ENCODE data around the gene SPCS1. TPM values are rescaled to one million over a fixed set of nuclear protein-coding genes. Genes with fewer than 3 reads are reported as not detected.

The SPCS1 gene
- total RNA-seq, 1 experiment from 2014 or later, result 81.1 TPM

- H3K4me3 ChIP-seq (ENCODE audit: low read depth, low read length, poor library complexity, severe bottlenecking), result peak overlapping the region; percentile 85
- intact Hi-C loops (cut with micrococcal nuclease; ENCODE audit: unreplicated experiment), result no loop called here
- no peak for TF ChIP-seq CTCF (conservative IDR thresholded peaks at IDR 0.05; ENCODE audit: low read depth, low read length)
- no peak for TF ChIP-seq EZH2 (IDR thresholded peaks at IDR 0.05; ENCODE audit: borderline replicate concordance, low read depth, low read length, poor library complexity, severe bottlenecking)
- H3K9me3 ChIP-seq (ENCODE audit: low read depth, low read length, poor library complexity, severe bottlenecking), result no peaks in the 10 kb centered on the region
- DNase-seq (ENCODE audit: low spot score), result no peak
- no peak overlapping the region for H3K27ac ChIP-seq (ENCODE audit: low read depth, low read length, poor library complexity, severe bottlenecking)
- ChIA-PET CTCF (no interaction called here), POLR2A (ENCODE audit: low non-redundant PET) (no interaction called here)
- peaks cover 32% of the 10 kb centered on the region for H3K36me3 ChIP-seq (ENCODE audit: insufficient read depth, low read length, poor library complexity, severe bottlenecking)
- peaks cover 19% of the 10 kb centered on the region for H3K4me1 ChIP-seq (ENCODE audit: insufficient read depth, low read length, poor library complexity, severe bottlenecking)
- no peaks in the 10 kb centered on the region for H3K27me3 ChIP-seq (replicated peaks; ENCODE audit: insufficient read depth, low read depth, low read length, poor library complexity)
- no TSS peak for BruUV-seq (replicated peaks)
Measured at GRCh38 chr3:52684184-52684583, 21.7 kb upstream of the SPCS1 start.

- intact Hi-C loops (cut with micrococcal nuclease; ENCODE audit: unreplicated experiment), result no loop called here
- peaks cover 40% of the 10 kb centered on the region for H3K36me3 ChIP-seq (ENCODE audit: insufficient read depth, low read length, poor library complexity, severe bottlenecking)
- ChIA-PET CTCF (no interaction called here), POLR2A (ENCODE audit: low non-redundant PET) (no interaction called here)
- no peaks in the 10 kb centered on the region for H3K27me3 ChIP-seq (replicated peaks; ENCODE audit: insufficient read depth, low read depth, low read length, poor library complexity)
- no peak for TF ChIP-seq CTCF (conservative IDR thresholded peaks at IDR 0.05; ENCODE audit: low read depth, low read length)
- no peak for TF ChIP-seq EZH2 (IDR thresholded peaks at IDR 0.05; ENCODE audit: borderline replicate concordance, low read depth, low read length, poor library complexity, severe bottlenecking)
- BruUV-seq (replicated peaks), result no TSS peak
- peak overlapping the region; percentile 85 for H3K4me3 ChIP-seq (ENCODE audit: low read depth, low read length, poor library complexity, severe bottlenecking)
- DNase-seq (ENCODE audit: low spot score), result peak; percentile 64
- peaks cover 19% of the 10 kb centered on the region for H3K4me1 ChIP-seq (ENCODE audit: insufficient read depth, low read length, poor library complexity, severe bottlenecking)
- no peaks in the 10 kb centered on the region for H3K9me3 ChIP-seq (ENCODE audit: low read depth, low read length, poor library complexity, severe bottlenecking)
- H3K27ac ChIP-seq (ENCODE audit: low read depth, low read length, poor library complexity, severe bottlenecking), result peak overlapping the region; percentile 88
Measured at GRCh38 chr3:52685285-52685708, 20.6 kb upstream of the SPCS1 start.

GRCh38 chr3:52685709-52686691, 19.9 kb upstream of the SPCS1 start, which contains the start of the genes GNL3 and PBRM1:
TSS of gene GNL3 (plus strand) at chr3:52686032. CDS start at chr3:52686093, 61 bp downstream.
TSS of gene PBRM1 (minus strand) at chr3:52685913.
- intact Hi-C loops (cut with micrococcal nuclease; ENCODE audit: unreplicated experiment), result no loop called here

More at GRCh38 chr3:52685709-52686691, 19.9 kb upstream of the SPCS1 start, which contains the start of the genes GNL3 and PBRM1:
- peak within 1 kb of the TSS; percentile 85 for H3K4me3 ChIP-seq (ENCODE audit: low read depth, low read length, poor library complexity, severe bottlenecking)
- CTCF ChIA-PET, result no interaction called here
- H3K9me3 ChIP-seq (ENCODE audit: low read depth, low read length, poor library complexity, severe bottlenecking), result no peaks in the 10 kb centered on the region
- peaks cover 46% of the 10 kb centered on the region for H3K36me3 ChIP-seq (ENCODE audit: insufficient read depth, low read length, poor library complexity, severe bottlenecking)
- peaks cover 19% of the 10 kb centered on the region for H3K4me1 ChIP-seq (ENCODE audit: insufficient read depth, low read length, poor library complexity, severe bottlenecking)
- no peaks in the 10 kb centered on the region for H3K27me3 ChIP-seq (replicated peaks; ENCODE audit: insufficient read depth, low read depth, low read length, poor library complexity)
- TSS peak; percentile 59 for BruUV-seq (replicated peaks)
- no peak for TF ChIP-seq CTCF (conservative IDR thresholded peaks at IDR 0.05; ENCODE audit: low read depth, low read length)
- TF ChIP-seq EZH2 (IDR thresholded peaks at IDR 0.05; ENCODE audit: borderline replicate concordance, low read depth, low read length, poor library complexity, severe bottlenecking), result no peak
- POLR2A ChIA-PET (ENCODE audit: low non-redundant PET), result no interaction called here
- H3K27ac ChIP-seq (ENCODE audit: low read depth, low read length, poor library complexity, severe bottlenecking), result peak within 1 kb of the TSS; percentile 88
- DNase-seq (ENCODE audit: low spot score), result peak; percentile 93
